ENCODE measurements around the gene HNRNPL.

- TF ChIP-seq, protein P1, sequence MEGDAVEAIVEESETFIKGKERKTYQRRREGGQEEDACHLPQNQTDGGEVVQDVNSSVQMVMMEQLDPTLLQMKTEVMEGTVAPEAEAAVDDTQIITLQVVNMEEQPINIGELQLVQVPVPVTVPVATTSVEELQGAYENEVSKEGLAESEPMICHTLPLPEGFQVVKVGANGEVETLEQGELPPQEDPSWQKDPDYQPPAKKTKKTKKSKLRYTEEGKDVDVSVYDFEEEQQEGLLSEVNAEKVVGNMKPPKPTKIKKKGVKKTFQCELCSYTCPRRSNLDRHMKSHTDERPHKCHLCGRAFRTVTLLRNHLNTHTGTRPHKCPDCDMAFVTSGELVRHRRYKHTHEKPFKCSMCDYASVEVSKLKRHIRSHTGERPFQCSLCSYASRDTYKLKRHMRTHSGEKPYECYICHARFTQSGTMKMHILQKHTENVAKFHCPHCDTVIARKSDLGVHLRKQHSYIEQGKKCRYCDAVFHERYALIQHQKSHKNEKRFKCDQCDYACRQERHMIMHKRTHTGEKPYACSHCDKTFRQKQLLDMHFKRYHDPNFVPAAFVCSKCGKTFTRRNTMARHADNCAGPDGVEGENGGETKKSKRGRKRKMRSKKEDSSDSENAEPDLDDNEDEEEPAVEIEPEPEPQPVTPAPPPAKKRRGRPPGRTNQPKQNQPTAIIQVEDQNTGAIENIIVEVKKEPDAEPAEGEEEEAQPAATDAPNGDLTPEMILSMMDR (IDR thresholded peaks at IDR 0.05; ENCODE audit: poor library complexity), result no peak
- no peak for TF ChIP-seq EZH2phosphoT487 (IDR thresholded peaks at IDR 0.05; ENCODE audit: low read depth, severe bottlenecking, unreplicated experiment)
- TF ChIP-seq EZH2 (IDR thresholded peaks at IDR 0.05; ENCODE audit: borderline replicate concordance), result no peak
These were observed 49.0 kb downstream of the HNRNPL start for GRCh38 chr19:38800577-38801347.

All from hepatocyte (in vitro differentiated cells).